GM12892 (cell line): ENCODE measurements around the gene TMEM60.
"Not testable (repeated sequence)": the region's sequence is repeated elsewhere in the genome, so short reads cannot be mapped to it uniquely, and the experiment has no call there.

Experiments
- DNase-seq: peaks from one replicate; pipeline ENCODE4 v3.0.0; 2011; ENCODE audit not compliant: insufficient read length
- FAIRE-seq: peaks from 2 replicates; lab custom pipeline; 2011; peaks lifted over from hg19 to GRCh38; lab: Jason Lieb, UNC
- POLR2A ChIP-seq: IDR thresholded peaks from 2 replicates; pipeline ENCODE4 v1.6.1; 2011; ENCODE audit warnings: low read depth, low read length, control low read depth
- POLR2AphosphoS5 ChIP-seq: IDR thresholded peaks from 2 replicates; pipeline ENCODE4 v1.6.1; 2011; ENCODE audit warnings: low read depth, low read length, control low read depth
- TAF1 ChIP-seq: IDR thresholded peaks from 2 replicates; pipeline ENCODE4 v1.6.1; 2011; ENCODE audit warnings: low read depth, mild to moderate bottlenecking, control low read depth, low read length, borderline replicate concordance

Gene TMEM60

DNA sequence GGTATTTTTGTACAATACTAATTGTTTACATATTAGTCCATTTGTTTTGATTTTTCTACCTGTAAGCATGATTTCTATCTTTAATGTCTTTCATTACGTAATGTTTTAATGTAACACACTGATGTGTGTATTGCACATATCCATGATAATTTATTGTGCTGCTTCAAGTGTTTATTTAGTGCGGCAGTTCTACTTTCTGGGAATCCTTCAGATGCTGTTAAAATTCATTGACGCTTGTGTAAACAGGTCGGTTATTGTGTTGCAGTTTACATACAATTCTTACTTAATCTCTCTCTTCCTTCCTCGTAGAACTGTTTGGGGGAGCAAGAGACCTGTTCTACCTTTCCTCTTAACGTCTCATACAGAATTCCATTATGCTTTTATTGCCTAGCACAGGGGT, 6.9 kb downstream of the TMEM60 start:
- FAIRE-seq: no peak
- DNase-seq: no peak
- no peak for TF ChIP-seq POLR2A
- TF ChIP-seq TAF1: no peak
- no peak for TF ChIP-seq POLR2AphosphoS5

DNA sequence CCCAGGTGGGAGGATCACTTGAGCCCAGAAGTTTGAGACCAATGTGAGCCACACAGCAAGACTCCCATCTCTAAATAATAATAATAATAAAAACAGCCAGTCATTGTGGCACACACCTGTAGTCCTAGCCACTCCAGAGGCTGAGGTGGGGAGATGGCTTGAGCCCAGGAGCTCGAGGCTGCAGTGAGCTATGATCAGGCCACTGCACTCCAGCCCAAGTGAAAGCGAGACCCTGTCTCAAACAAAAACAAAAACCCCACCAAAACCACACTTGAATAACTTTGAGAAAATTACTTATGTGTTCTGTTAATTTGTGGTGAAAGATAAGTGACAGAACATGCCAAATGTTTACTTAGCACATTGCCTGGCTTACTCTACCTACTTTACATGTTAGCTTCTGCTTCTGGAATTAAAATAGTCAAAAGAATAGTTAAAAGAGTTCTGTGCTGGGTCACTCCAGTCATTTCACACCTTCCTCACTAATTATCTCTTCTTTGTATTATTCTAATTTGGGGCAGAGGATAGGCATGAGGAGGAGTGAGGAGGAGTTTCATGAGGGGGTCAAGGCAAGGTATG, 9.8 kb downstream of the TMEM60 start:
- no peak for FAIRE-seq
- TF ChIP-seq POLR2A: no peak
- no peak for TF ChIP-seq TAF1
- no peak for TF ChIP-seq POLR2AphosphoS5
- no peak for DNase-seq

DNA sequence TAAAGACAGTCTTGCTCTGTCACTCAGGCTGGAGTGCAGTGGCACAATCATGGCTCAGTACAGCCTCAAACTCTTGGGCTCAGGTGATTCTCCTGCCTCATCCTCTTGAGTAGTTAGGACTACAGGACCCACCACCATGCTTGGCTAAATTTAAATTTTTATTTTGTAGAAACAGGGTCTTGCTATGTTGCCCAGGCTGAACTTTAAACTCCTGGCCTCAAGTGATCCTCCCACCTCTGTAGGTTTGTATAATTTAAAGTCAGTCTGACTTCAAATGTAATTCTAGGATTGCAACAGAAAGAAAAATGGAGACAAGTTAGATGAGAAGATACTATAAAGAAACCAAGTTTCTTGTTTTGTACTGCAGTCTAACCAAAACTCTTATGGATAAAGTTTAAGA, 11.5 kb downstream of the TMEM60 start:
- FAIRE-seq: no peak
- TF ChIP-seq TAF1 (no peak), POLR2A (no peak), POLR2AphosphoS5 (no peak)
- DNase-seq: no peak

- DNase-seq (no peak), FAIRE-seq (no peak)
- TF ChIP-seq POLR2AphosphoS5 (no peak), TAF1 (no peak), POLR2A (no peak)
These were observed 12.2 kb downstream of the TMEM60 start for GRCh38 chr7:77786018-77786417.

GRCh38 chr7:77784426-77784825, 13.8 kb downstream of the TMEM60 start:
- not testable (repeated sequence) for FAIRE-seq, DNase-seq

GRCh38 chr7:77783545-77783944, 14.7 kb downstream of the TMEM60 start:
- DNase-seq (no peak), FAIRE-seq (no peak)
- TF ChIP-seq POLR2AphosphoS5: no peak
- TF ChIP-seq TAF1: no peak
- no peak for TF ChIP-seq POLR2A

DNA sequence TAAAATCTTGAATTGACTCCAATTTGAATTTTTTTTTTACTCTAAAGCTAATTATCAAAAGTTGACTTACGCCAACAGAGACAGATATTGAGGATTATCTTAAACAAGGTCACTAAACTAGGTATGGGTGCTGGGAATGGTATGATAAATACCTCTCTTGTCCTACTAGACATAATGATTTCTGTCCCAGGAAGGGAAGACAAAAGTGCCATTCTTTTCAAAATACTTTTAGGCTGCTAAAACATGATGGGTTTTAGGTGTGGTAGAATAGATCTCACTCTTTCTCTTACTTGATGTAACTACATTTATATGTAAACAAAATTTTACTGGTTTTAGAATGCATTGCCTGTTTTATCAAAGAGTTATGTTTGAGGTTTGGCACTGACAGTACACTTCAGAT, 15.1 kb downstream of the TMEM60 start:
- TF ChIP-seq POLR2AphosphoS5 (no peak), POLR2A (no peak), TAF1 (no peak)
- no peak for FAIRE-seq
- no peak for DNase-seq

GRCh38 chr7:77782383-77782782, 15.9 kb downstream of the TMEM60 start:
- no peak for TF ChIP-seq POLR2A
- TF ChIP-seq TAF1: no peak
- TF ChIP-seq POLR2AphosphoS5: no peak
- DNase-seq: no peak
- FAIRE-seq: peak; percentile 36

DNA sequence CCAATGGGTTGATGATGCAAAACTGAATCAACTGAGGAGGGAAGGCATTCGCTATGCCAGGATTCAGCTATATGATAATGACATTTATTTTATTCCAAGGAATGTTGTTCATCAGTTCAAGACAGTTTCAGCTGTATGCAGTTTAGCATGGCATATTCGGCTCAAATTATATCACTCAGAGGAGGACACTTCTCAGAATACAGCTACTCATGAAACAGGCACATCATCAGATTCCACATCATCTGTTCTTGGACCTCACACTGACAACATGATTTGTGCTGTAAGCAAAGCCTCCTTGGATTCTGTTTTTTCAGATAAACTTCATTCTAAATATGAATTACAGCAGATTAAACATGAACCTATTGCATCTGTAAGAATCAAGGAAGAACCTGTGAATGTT, 19.7 kb downstream of the TMEM60 start:
- FAIRE-seq (peak; percentile 69), DNase-seq (no peak)
- TF ChIP-seq POLR2A (no peak), POLR2AphosphoS5 (no peak), TAF1 (no peak)

DNA sequence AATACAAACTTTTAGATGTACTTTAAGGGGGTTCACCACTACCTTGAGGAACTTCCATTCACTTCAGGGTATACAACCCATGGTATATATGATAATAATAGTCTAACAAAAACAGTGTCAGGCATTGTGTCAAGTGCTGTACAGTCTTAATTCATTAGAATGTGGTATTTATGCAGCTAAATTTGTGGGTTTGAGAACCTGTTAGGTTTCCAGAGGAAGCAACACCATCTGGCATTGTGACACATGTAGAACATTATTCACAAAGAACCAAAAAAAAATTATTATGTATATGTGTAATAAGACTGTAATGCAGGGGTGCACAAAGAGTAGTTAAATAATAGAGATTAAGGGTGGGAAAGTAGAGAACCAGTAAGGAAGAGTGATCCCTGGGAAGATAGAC, 26.3 kb downstream of the TMEM60 start:
- DNase-seq: no peak
- TF ChIP-seq POLR2AphosphoS5 (no peak), TAF1 (no peak), POLR2A (no peak)
- no peak for FAIRE-seq

DNA sequence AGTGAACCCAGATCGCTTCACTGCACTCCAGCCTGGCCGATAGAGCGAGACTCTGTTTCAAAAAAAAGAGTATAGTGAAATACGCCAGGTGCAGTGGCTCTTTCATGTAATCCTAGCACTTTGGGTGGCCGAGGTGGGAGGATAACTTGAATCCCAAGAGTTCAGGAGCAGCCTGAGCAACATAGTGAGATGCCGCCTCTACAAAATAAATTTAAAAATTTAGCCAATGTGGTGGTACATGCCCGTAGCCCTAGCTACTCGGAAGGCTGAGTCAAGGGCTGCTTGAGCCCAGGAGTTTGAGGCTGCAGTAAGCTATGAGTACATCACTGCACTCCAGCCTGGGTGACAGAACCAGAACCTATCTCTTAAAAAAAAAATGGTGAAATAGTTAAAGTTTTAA, 27.9 kb downstream of the TMEM60 start:
- TF ChIP-seq POLR2AphosphoS5: no peak
- TF ChIP-seq POLR2A: no peak
- no peak for TF ChIP-seq TAF1
- no peak for DNase-seq
- FAIRE-seq: no peak

DNA sequence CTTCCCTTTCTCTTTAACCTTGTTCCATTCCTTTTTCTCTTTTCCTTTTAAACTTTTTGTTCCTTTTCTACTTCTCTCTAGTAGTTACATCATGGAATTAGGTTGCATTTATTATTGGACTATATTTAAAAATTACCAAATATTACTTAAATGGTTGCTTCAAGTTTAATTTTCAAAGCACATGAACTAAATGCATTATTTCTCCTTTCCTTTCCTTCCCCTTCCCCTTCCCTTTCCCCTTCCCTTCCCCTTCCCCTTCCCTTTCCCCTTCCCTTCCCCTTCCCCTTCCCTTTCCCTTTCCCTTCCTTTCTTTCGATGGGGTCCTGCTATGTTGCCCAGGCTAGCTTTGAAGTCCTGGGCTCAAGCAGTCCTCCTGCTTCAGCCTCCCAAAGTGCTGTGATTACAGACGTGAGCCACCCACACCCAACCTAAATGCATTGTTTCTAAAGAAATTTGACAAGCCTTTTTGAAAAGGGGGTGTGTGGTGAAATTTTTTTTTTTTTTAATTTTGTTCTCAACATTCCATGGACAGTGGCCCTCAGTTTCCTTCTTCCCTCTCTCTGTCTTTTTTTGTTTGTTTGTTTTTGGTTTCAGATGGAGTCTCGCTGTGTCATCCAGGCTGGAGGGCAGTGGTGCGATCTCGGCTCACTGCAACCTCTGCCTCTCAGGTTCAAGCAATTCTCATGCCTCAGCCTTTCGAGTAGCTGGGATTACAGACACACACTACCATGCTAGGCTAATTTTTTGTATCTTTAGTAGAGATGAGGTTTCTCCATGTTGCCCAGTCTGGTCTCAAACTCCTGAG, 31.2 kb downstream of the TMEM60 start:
- TF ChIP-seq POLR2A: no peak
- no peak for TF ChIP-seq TAF1
- TF ChIP-seq POLR2AphosphoS5: no peak
- FAIRE-seq: no peak
- no peak for DNase-seq
